Peyer's patch (tissue), 4 donors: ENCODE results near the gene KIAA0408.

Experiments
- CTCF ChIP-seq, 6 experiments: fragments of 450-650 bp in 4 of 6; fragments of 200-600 bp in 2 of 6; sonication (generic) in 1 of 6; IDR thresholded peaks; one replicate each; pipeline ENCODE4 v1.5.1; 2017 to 2019; ENCODE audit warnings: antibody characterized with exemption in 6 of 6, mild to moderate bottlenecking in 3 of 6, moderate library complexity in 1 of 6
- POLR2A ChIP-seq, 2 donors: fragments of 450-650 bp; IDR thresholded peaks; one replicate each; pipeline ENCODE4 v1.5.1; 2017; ENCODE audit warnings: antibody characterized with exemption in 2 of 2, mild to moderate bottlenecking in 2 of 2, moderate library complexity in 2 of 2

GRCh38 chr6:127436578-127437110 lies 22.5 kb downstream of the KIAA0408 start:
- TF ChIP-seq CTCF (IDR thresholded peaks at IDR 0.05), result no peak
- no peak for TF ChIP-seq POLR2A (IDR thresholded peaks at IDR 0.05)
